ENCODE data around the gene SLC6A8. TPM values are rescaled to one million over a fixed set of nuclear protein-coding genes. Genes with fewer than 3 reads are reported as not detected.
"Not testable (repeated sequence)": the region's sequence is repeated elsewhere in the genome, so short reads cannot be mapped to it uniquely, and the experiment has no call there.

SLC6A8 gene
- polyA plus RNA-seq, 3 donors from 2014 or later: 0.07 to 0.09 TPM; not detected in 1

DNA sequence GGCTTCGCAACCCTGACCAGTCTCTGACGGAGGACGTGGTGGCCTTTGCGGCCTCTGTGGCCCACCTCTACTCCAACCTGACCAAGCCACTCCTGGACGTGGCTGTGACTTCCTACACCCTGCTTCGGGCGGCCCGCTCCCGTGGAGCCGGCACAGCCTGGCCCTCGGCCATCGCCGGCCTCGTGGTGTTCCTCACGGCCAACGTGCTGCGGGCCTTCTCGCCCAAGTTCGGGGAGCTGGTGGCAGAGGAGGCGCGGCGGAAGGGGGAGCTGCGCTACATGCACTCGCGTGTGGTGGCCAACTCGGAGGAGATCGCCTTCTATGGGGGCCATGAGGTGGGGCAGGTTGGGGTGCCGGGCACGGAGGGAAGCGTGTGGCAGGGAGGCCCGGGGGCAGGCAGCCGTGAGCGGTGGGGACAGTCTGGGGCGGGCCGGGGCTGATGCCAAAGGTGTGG lies 38.1 kb downstream of the SLC6A8 start:
- peak overlapping the region; percentile 35 to 74 (median 71) for H3K4me3 Mint-ChIP-seq
- H3K27ac Mint-ChIP-seq: peak overlapping the region in 5 of 6 donors; percentile 19 to 80 (median 73)
- H3K36me3 Mint-ChIP-seq: peaks cover 0 to 4% (median 0%) of the 10 kb centered on the region in 3 donors
- H3K27me3 Mint-ChIP-seq (ENCODE audit: low read depth in 3 of 3): peaks cover 3 to 5% (median 3%) of the 10 kb centered on the region in 3 donors
- DNase-seq: no peak
- H3K9me3 Mint-ChIP-seq: no peaks in the 10 kb centered on the region
- peaks cover 31 to 40% of the 10 kb centered on the region in 2 donors for H3K4me1 Mint-ChIP-seq

GRCh38 chrX:153726286-153727122 lies 38.8 kb downstream of the SLC6A8 start:
- Mint-ChIP-seq H3K9me3 (no peaks in the 10 kb centered on the region), H3K4me3 (peak overlapping the region; percentile 60 to 74 (median 72)), H3K27ac (peak overlapping the region; percentile 78 to 89 (median 86)), H3K4me1 (peaks cover 35 to 40% of the 10 kb centered on the region in 2 donors), H3K36me3 (peaks cover 1 to 5% (median 2%) of the 10 kb centered on the region in 3 donors), H3K27me3 (ENCODE audit: low read depth in 3 of 3) (peaks cover 3 to 5% (median 3%) of the 10 kb centered on the region in 3 donors)
- DNase-seq: peak; percentile 58 to 61 (median 59)

- peaks cover 35 to 36% of the 10 kb centered on the region in 2 donors for H3K4me1 Mint-ChIP-seq
- peak; percentile 26 to 34 (median 30) for DNase-seq
- peak overlapping the region; percentile 60 to 74 (median 72) for H3K4me3 Mint-ChIP-seq
- H3K27ac Mint-ChIP-seq: peak overlapping the region; percentile 78 to 89 (median 86)
- H3K27me3 Mint-ChIP-seq (ENCODE audit: low read depth in 3 of 3): peaks cover 3 to 5% (median 3%) of the 10 kb centered on the region in 3 donors
- H3K9me3 Mint-ChIP-seq: no peaks in the 10 kb centered on the region
- H3K36me3 Mint-ChIP-seq: peaks cover 3 to 10% (median 7%) of the 10 kb centered on the region in 3 donors
These were observed 39.6 kb downstream of the SLC6A8 start for GRCh38 chrX:153727123-153727931.

- DNase-seq: no peak
- H3K27ac Mint-ChIP-seq: peak overlapping the region in 5 of 6 donors; percentile 35 to 89 (median 84)
- peaks cover 3 to 7% (median 3%) of the 10 kb centered on the region in 3 donors for H3K27me3 Mint-ChIP-seq (ENCODE audit: low read depth in 3 of 3)
- peak overlapping the region in 3 of 5 donors; percentile 71 to 74 (median 72) for H3K4me3 Mint-ChIP-seq
- H3K4me1 Mint-ChIP-seq: peaks cover 27 to 28% of the 10 kb centered on the region in 2 donors
- no peaks in the 10 kb centered on the region for H3K9me3 Mint-ChIP-seq
- peaks cover 3 to 10% (median 7%) of the 10 kb centered on the region in 3 donors for H3K36me3 Mint-ChIP-seq
These were observed 40.4 kb downstream of the SLC6A8 start for GRCh38 chrX:153728095-153728494.

DNA sequence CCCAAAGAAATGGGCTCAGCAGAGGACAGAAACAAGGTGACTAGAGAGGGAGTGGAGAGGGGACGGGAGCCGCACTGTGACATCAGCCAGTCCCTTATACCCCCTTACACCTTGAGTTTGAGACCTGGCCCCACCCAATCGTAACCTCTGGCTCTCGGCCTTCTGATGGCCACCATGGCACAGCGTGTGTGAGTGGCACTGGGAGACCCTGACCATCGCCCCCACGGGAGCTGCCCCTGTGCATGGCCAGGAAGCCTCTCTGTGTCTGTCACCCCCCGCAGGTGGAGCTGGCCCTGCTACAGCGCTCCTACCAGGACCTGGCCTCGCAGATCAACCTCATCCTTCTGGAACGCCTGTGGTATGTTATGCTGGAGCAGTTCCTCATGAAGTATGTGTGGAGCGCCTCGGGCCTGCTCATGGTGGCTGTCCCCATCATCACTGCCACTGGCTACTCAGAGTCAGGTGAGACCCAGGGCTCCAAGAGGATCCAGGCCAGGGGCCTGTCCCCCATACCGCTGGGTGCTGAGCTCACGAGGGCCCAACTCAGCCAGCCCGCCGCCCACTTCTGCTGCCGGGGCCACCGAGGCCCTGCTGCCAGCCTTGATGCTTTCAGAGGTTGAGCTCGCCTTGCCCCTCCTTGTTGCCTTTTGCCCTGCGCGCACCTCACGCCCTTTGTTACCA lies 41.4 kb downstream of the SLC6A8 start:
- no peaks in the 10 kb centered on the region for H3K9me3 Mint-ChIP-seq
- H3K27ac Mint-ChIP-seq: peak overlapping the region in 1 of 6 donors; percentile 36
- DNase-seq: no peak
- H3K4me3 Mint-ChIP-seq: no peak overlapping the region
- peaks cover 3 to 10% (median 7%) of the 10 kb centered on the region in 3 donors for H3K36me3 Mint-ChIP-seq
- peaks cover 24 to 26% of the 10 kb centered on the region in 2 donors for H3K4me1 Mint-ChIP-seq
- peaks cover 3 to 7% (median 3%) of the 10 kb centered on the region in 3 donors for H3K27me3 Mint-ChIP-seq (ENCODE audit: low read depth in 3 of 3)

DNA sequence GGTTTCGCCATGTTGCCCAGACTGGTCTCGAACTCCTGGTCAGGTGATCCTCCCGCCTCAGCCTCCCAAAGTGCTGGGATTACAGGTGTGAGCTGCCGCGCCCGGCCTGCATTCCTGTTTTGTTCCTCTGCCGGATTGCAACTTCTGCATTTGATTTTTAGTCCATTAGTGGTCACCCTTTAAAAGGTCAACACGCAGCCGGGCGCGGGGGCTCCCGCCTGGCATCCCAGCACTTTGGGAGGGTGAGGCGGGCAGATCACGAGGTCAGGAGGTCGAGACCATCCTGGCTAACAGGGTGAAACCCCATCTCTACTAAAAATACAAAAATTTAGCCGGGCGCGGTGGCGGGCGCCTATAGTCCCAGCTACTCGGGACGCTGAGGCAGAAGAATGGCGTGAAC lies 42.4 kb downstream of the SLC6A8 start:
- H3K4me3 Mint-ChIP-seq, H3K27ac Mint-ChIP-seq: not testable (repeated sequence)

GRCh38 chrX:153731117-153731844 lies 43.6 kb downstream of the SLC6A8 start:
- no peak for DNase-seq
- Mint-ChIP-seq H3K27ac (peak overlapping the region in 3 of 6 donors; percentile 17 to 52 (median 20)), H3K4me1 (peaks cover 30 to 38% of the 10 kb centered on the region in 2 donors), H3K9me3 (no peaks in the 10 kb centered on the region), H3K36me3 (peaks cover 3 to 21% (median 15%) of the 10 kb centered on the region in 3 donors), H3K4me3 (no peak overlapping the region), H3K27me3 (ENCODE audit: low read depth in 3 of 3) (peaks cover 0 to 5% (median 3%) of the 10 kb centered on the region in 3 donors)

More for the DNA sequence above, 42.4 kb downstream of the SLC6A8 start:
- peaks cover 30 to 31% of the 10 kb centered on the region in 2 donors for H3K4me1 Mint-ChIP-seq
- H3K27me3 Mint-ChIP-seq (ENCODE audit: low read depth in 3 of 3); DNase-seq; H3K9me3 Mint-ChIP-seq: not testable (repeated sequence)
- H3K36me3 Mint-ChIP-seq: peaks cover 3 to 17% (median 14%) of the 10 kb centered on the region in 3 donors

DNA sequence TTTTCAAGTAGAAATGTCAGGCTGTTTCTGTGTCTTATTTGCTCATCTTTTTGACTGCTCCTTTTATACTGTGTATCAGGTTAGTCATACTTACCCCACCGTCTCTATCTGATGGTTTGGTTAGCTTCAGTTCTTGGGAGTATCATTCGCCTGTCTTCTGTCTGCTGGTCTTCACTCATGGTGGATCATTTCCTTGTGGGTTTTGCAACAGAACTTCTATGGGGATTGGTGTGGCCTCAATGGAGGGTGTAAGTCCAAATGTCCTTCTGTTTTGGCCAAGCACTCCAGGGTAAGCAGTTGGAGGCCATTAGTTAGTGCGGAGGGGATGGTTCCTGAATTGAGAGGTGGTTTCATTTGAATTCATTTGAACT lies 44.1 kb downstream of the SLC6A8 start:
- peaks cover 3 to 21% (median 15%) of the 10 kb centered on the region in 3 donors for H3K36me3 Mint-ChIP-seq
- no peak for DNase-seq
- no peak overlapping the region for H3K4me3 Mint-ChIP-seq
- no peaks in the 10 kb centered on the region for H3K9me3 Mint-ChIP-seq
- H3K4me1 Mint-ChIP-seq: peaks cover 27 to 36% of the 10 kb centered on the region in 2 donors
- H3K27me3 Mint-ChIP-seq (ENCODE audit: low read depth in 3 of 3): peaks cover 0 to 5% (median 3%) of the 10 kb centered on the region in 3 donors
- peak overlapping the region in 2 of 6 donors; percentile 17 to 52 for H3K27ac Mint-ChIP-seq

DNA sequence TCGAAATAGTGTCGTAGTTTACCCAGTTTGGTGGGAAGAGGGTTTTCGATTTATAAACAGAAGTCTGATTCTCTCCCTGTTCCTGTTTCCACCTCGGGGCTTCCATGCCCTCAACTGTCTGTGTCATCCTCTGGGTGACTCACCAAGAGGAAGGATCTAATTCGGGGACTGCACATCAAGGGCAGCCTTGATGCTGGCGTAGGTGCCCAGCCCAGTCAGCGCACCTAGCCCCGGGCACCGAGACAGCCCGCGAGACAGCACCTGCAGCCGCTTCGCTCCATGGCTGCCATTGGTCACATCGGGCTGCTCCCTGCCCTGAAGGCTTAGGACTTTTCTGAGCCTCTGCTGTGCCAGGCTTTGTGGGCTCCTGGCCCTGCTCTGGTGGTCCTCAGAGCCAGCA lies 44.7 kb downstream of the SLC6A8 start:
- no peaks in the 10 kb centered on the region for H3K9me3 Mint-ChIP-seq
- no peak overlapping the region for H3K27ac Mint-ChIP-seq
- peaks cover 0 to 3% (median 3%) of the 10 kb centered on the region in 3 donors for H3K27me3 Mint-ChIP-seq (ENCODE audit: low read depth in 3 of 3)
- no peak for DNase-seq
- peaks cover 21 to 30% of the 10 kb centered on the region in 2 donors for H3K4me1 Mint-ChIP-seq
- H3K36me3 Mint-ChIP-seq: peaks cover 3 to 21% (median 15%) of the 10 kb centered on the region in 3 donors
- no peak overlapping the region for H3K4me3 Mint-ChIP-seq

DNA sequence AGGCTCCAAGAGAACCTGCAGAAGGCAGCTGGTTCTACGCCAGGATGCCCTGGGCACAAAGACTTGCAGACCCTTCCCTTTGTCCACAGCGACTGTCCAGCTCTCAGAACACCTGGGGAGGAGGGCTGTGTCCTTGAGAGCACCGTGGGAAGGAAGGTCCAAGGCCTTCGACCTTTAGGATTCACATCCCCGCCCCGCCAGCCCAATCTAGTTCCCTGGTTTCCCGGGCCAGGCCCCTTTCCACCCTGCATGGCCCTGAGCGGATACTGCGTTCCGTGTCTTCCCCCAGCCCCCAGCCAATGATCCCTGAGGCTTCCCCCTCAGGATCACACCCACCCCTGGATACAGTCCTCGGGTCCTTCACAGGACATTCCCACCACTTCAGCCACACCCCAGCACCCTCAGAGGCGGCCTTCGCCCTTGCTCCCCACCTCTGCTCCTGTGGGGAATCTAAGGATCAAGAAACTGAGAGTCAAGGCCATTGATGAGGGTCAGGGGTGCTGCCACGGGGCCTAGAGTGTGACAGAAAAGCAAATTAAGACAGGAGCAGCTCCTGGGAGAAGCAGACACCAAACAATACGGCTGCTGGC lies 46.0 kb downstream of the SLC6A8 start:
- no peak overlapping the region for H3K4me3 Mint-ChIP-seq
- no peak overlapping the region for H3K27ac Mint-ChIP-seq
- H3K9me3 Mint-ChIP-seq: no peaks in the 10 kb centered on the region
- peaks cover 12 to 23% of the 10 kb centered on the region in 2 donors for H3K4me1 Mint-ChIP-seq
- peaks cover under 1 to 3% (median 3%) of the 10 kb centered on the region in 3 donors for H3K27me3 Mint-ChIP-seq (ENCODE audit: low read depth in 3 of 3)
- peaks cover 3 to 21% (median 15%) of the 10 kb centered on the region in 3 donors for H3K36me3 Mint-ChIP-seq
- DNase-seq: no peak

- H3K4me1 Mint-ChIP-seq: peaks cover 12 to 23% of the 10 kb centered on the region in 2 donors
- peaks cover 3 to 21% (median 15%) of the 10 kb centered on the region in 3 donors for H3K36me3 Mint-ChIP-seq
- peaks cover 2 to 3% (median 3%) of the 10 kb centered on the region in 3 donors for H3K27me3 Mint-ChIP-seq (ENCODE audit: low read depth in 3 of 3)
- DNase-seq: no peak
- peak overlapping the region in 1 of 6 donors; percentile 67 for H3K27ac Mint-ChIP-seq
- H3K9me3 Mint-ChIP-seq: no peaks in the 10 kb centered on the region
- H3K4me3 Mint-ChIP-seq: no peak overlapping the region
These were observed 47.1 kb downstream of the SLC6A8 start for GRCh38 chrX:153734871-153735270.

GRCh38 chrX:153735274-153735673 lies 47.5 kb downstream of the SLC6A8 start:
- Mint-ChIP-seq H3K4me3 (no peak overlapping the region), H3K27me3 (ENCODE audit: low read depth in 3 of 3) (peaks cover 0 to 3% (median 3%) of the 10 kb centered on the region in 3 donors), H3K9me3 (no peaks in the 10 kb centered on the region), H3K27ac (peak overlapping the region in 1 of 6 donors; percentile 80), H3K4me1 (peaks cover 15 to 23% of the 10 kb centered on the region in 2 donors), H3K36me3 (peaks cover 3 to 21% (median 15%) of the 10 kb centered on the region in 3 donors)
- DNase-seq: peak in 2 of 3 donors; percentile 31

All from immature natural killer cell (primary cell).